Spleen (tissue), 13 donors: ENCODE measurements around the gene PLEKHF1. TPM values are rescaled to one million over a fixed set of nuclear protein-coding genes. Genes with fewer than 3 reads are reported as not detected.

Experiments used
- DNase-seq: peaks from one replicate; pipeline ENCODE4 v3.0.0-alpha.2; 2020
- H3K27ac ChIP-seq, 8 donors: fragments of 200-600 bp; sonication (generic) in 7 of 8; 1 replicate in 4 of 8; 2 replicates in 4 of 8; pipeline versions ENCODE4 v1.5.0 to v1.8.0; 2016 to 2021; ENCODE audit warnings: inconsistent platforms in 4 of 8, mild to moderate bottlenecking in 4 of 8, moderate library complexity in 1 of 8
- H3K27me3 ChIP-seq, 7 donors: fragments of 200-600 bp; sonication (generic) in 6 of 7; replicated peaks in 1 of 7; 1 replicate in 4 of 7; 2 replicates in 3 of 7; pipeline versions ENCODE4 v1.5.0 to v1.8.0; 2016 to 2021; ENCODE audit warnings: inconsistent platforms in 3 of 7, mild to moderate bottlenecking in 1 of 7
- H3K36me3 ChIP-seq, 6 donors: fragments of 200-600 bp; sonication (generic) in 5 of 6; 1 replicate in 4 of 6; 2 replicates in 2 of 6; pipeline versions ENCODE4 v1.5.0 to v1.8.0; 2016 to 2021; ENCODE audit warnings: inconsistent platforms in 2 of 6
- H3K4me1 ChIP-seq, 6 donors: fragments of 200-600 bp; sonication (generic) in 5 of 6; 1 replicate in 3 of 6; 2 replicates in 3 of 6; pipeline versions ENCODE4 v1.5.0 to v1.8.0; 2016 to 2021; ENCODE audit warnings: inconsistent platforms in 3 of 6
- H3K4me3 ChIP-seq, 8 donors: fragments of 200-600 bp; sonication (generic) in 7 of 8; 1 replicate in 4 of 8; 2 replicates in 4 of 8; pipeline versions ENCODE4 v1.5.0 to v1.8.0; 2016 to 2021; ENCODE audit warnings: inconsistent platforms in 4 of 8, mild to moderate bottlenecking in 4 of 8, moderate library complexity in 2 of 8
- H3K9me3 ChIP-seq, 8 donors: fragments of 200-600 bp; sonication (generic) in 7 of 8; 1 replicate in 4 of 8; 2 replicates in 4 of 8; pipeline versions ENCODE4 v1.5.0 to v1.8.0; 2016 to 2021; ENCODE audit warnings: inconsistent platforms in 4 of 8
- POLR2A ChIP-seq, 3 donors: fragments of 450-650 bp; IDR thresholded peaks; one replicate each; pipeline ENCODE4 v1.5.1; 2017; ENCODE audit warnings: antibody characterized with exemption in 3 of 3, mild to moderate bottlenecking in 1 of 3
- POLR2AphosphoS5 ChIP-seq, 3 donors: sonication (generic); formaldehyde crosslinking; IDR thresholded peaks; one replicate each; pipeline ENCODE4 v1.5.1; 2017; ENCODE audit warnings: antibody characterized with exemption in 3 of 3
- WGBS, 5 donors: extraction: QIAGEN DNeasy Blood & Tissue Kit in 3 of 5; methylation state at CpG; one replicate each; pipeline versions ENCODE4 v1.1.5 to v1.1.7; 2013 to 2018; 5-methylcytosine and 5-hydroxymethylcytosine counted together
- intact Hi-C: fragments of 100-400 bp; cut with DNase I; formaldehyde crosslinking; loops from one replicate; pipeline ENCODE4 v1.15.0; 2023; ENCODE audit warnings: low total_unique reads
- long read RNA-seq, 2 donors: transcript quantifications; one replicate each; lab custom pipeline, GENCODE V29; 2026
- polyA plus RNA-seq, 3 donors: library from polyadenylated mRNA; stranded (reverse); fragments of 200-250 nt; gene quantifications; one replicate each; pipeline ENCODE4 v1.2.1, GENCODE V29; 2013
- total RNA-seq, 7 donors: library from RNA; depleted of rRNA in 3 of 7; stranded (reverse); fragments of >200 nt in 3 of 7; fragmentation: NEBNext Ultra II Directional in 4 of 7; extraction: Animal tissue kit (Norgen Biotek cat#: 25700) in 4 of 7; gene quantifications; one replicate each; pipeline versions ENCODE4 v1.1.0 to v1.2.1, GENCODE V29; 2016 to 2021
- TF ChIP-seq, protein P1 (sequence below), 11 experiments: fragments of 200-600 bp in 7 of 11; fragments of 450-650 bp in 4 of 11; sonication (generic) in 4 of 11; IDR thresholded peaks in 8 of 11; conservative IDR thresholded peaks in 3 of 11; 1 replicate in 7 of 11; 2 replicates in 4 of 11; pipeline versions ENCODE4 v1.4.0 to v1.8.0; 2016 to 2021; ENCODE audit warnings: antibody characterized with exemption in 11 of 11, inconsistent platforms in 4 of 11, mild to moderate bottlenecking in 1 of 11
- donor health status: healthy with polysubstance abuse.
- donor health status: DM: no; HTN: no; CAD: no; lungs with moderate emphysema.
- donor health status: DM: no; HTN: no; CAD: no.
- donor health status: Bipolar disorder and iron deficiency.
- donor health status: healthy.
- donor health status: DM: no; HTN: no; CAD: no.
- donor health status: DM: yes; HTN: yes; CAD: no.

PLEKHF1 gene, protein sequence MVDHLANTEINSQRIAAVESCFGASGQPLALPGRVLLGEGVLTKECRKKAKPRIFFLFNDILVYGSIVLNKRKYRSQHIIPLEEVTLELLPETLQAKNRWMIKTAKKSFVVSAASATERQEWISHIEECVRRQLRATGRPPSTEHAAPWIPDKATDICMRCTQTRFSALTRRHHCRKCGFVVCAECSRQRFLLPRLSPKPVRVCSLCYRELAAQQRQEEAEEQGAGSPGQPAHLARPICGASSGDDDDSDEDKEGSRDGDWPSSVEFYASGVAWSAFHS
- 10 to 100 TPM; 12.4 to 28.0 (median 18.5) TPM for total RNA-seq
- polyA plus RNA-seq: 10 to 100 TPM in 2 of 3 donors, 1 to 10 TPM in 1; 9.7 to 18.6 (median 10.7) TPM
- long read RNA-seq, donor 1, partial matches to known transcripts: 0 of 2 reads
- long read RNA-seq, donor 1, other reads (novel, unspliced or antisense): 0 of 2 reads
- long read RNA-seq, donor 2, transcript PLEKHF1-201 (2 exons, 2,084 nt): major isoform, 6 of 6 reads
- long read RNA-seq, donor 2, partial matches to known transcripts: 0 of 6 reads
- long read RNA-seq, donor 2, other reads (novel, unspliced or antisense): 0 of 6 reads

DNA sequence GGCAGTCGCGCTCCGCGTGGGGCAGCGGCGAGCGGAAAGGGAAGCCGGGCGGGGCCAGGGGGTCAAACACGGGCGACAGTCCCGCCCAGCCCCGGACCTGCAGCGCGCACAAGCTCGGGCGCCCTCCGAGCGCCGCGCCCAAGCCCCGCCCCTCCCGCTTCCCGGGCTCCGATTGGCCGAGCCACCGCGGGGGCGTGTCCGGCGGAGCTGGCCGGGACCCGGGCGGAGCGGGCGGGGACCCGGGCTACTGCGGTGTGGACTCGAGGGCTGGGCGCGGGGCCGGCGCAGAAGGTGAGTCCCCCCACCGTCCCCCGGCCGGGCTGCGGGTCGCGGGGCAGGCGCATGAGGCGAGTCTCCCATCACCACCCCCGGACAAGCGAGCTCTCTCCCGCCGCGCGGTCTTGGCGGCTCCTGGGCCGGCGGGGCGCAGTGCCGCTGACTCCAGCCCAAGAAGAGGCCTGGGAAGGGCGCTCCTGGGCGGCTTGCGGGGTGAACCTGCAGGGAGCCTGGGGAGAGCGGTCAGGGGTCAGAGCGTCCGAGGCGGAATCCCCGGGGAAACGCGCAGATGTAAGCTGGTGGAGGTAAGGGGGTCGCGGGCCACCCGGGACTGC lies at the start of gene PLEKHF1:
TSS of gene PLEKHF1 (plus strand) at position 247 of the 611 bp plus-strand sequence. CDS start 8,379 bp downstream, outside the sequence.
- Histone ChIP-seq H3K36me3 (peaks cover 0 to 6% (median 0%) of the 10 kb centered on the region in 6 donors), H3K4me1 (peaks cover 38 to 83% (median 69%) of the 10 kb centered on the region in 6 donors), H3K9me3 (no peaks in the 10 kb centered on the region), H3K27me3 (no peaks in the 10 kb centered on the region), H3K27ac (peak within 1 kb of the TSS; percentile 52 to 93 (median 84)), H3K4me3 (peak within 1 kb of the TSS; percentile 76 to 98 (median 84))
- intact Hi-C loops: loop anchor here (10.0 kb wide), 2 partner anchors 49 to 51 kb away; partner anchors contain the start of gene C19orf12
- peak; percentile 97 for DNase-seq
- 1 to 2% (median 1%) methylated on average over 54 to 75 of the region's 75 CpGs; no CpG with 5 or more reads in 1 of the 5 donors for WGBS, 5 donors
- TF ChIP-seq POLR2A (IDR thresholded peaks at IDR 0.05): no peak
- TF ChIP-seq POLR2AphosphoS5 (IDR thresholded peaks at IDR 0.05): peak; percentile 74 to 80 (median 80)

DNA sequence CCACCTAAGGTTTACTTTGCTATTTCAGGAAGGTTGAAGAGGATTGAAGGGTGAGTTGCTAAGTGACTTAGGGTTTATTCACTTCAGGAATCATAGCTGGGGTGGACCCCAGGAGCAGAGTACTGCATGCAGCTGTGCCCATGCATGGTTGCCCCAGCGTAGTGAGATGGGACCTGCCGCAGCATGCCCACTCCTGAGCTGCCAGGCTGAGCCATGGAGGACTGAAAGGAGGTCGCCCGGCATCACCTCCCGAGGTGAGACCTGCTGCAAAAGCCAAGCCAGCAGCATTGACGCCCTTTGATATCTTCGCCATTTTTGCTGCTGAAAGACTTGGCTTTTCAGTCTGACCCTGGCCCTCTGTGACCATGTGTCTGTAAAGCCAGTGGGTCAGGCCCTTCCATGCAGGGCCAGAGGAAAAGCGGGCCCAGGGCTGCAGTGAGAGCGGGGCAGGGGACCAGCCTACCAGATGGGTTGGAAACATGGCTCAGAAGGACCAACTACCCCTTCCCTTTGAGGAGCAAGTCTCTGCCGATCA lies 49.3 kb upstream of the PLEKHF1 start:
- TF ChIP-seq POLR2A (IDR thresholded peaks at IDR 0.05) (no peak), POLR2AphosphoS5 (IDR thresholded peaks at IDR 0.05) (peak in 1 of 3 donors; percentile 25)
- 90 to 98% (median 95%) methylated on average over 4 to 10 of the region's 10 CpGs for WGBS, 5 donors
- Histone ChIP-seq H3K36me3 (peaks cover 11 to 64% (median 60%) of the 10 kb centered on the region in 6 donors), H3K9me3 (no peaks in the 10 kb centered on the region), H3K27ac (no peak overlapping the region), H3K27me3 (no peaks in the 10 kb centered on the region), H3K4me1 (peaks cover 0 to 15% (median 9%) of the 10 kb centered on the region in 6 donors), H3K4me3 (no peak overlapping the region)
- DNase-seq: peak; percentile 66
- intact Hi-C loops: loop anchor here (10.0 kb wide), 1 partner anchor 49 kb away; the partner anchor contains the start of gene PLEKHF1

DNA sequence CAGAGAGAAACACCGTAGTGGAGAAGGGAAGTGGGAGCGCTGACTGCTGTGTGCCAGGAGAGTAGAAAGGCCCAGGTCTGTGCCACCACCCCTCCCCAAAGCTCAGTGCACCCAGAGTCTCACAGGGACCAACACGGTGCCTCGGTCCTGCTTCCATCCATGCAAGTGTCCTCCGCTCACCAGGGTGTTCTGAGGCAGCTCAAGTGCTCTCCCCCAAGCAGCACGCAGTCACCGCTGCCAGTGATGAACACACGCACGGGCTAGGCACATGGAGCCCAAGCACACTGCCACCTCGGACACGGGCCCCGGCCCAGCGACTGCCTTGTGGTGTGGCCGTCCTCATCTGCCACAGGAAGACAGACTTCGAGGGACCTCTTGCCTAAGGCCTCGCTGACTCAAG lies 48.7 kb upstream of the PLEKHF1 start:
- H3K4me3 ChIP-seq: no peak overlapping the region
- H3K27me3 ChIP-seq: peaks cover 0 to 4% (median 0%) of the 10 kb centered on the region in 7 donors
- H3K9me3 ChIP-seq: no peaks in the 10 kb centered on the region
- H3K4me1 ChIP-seq: peaks cover 0 to 15% (median 11%) of the 10 kb centered on the region in 6 donors
- peak in 1 of 3 donors; percentile 63 for TF ChIP-seq POLR2AphosphoS5 (IDR thresholded peaks at IDR 0.05)
- TF ChIP-seq POLR2A (IDR thresholded peaks at IDR 0.05): no peak
- TF ChIP-seq, protein P1, sequence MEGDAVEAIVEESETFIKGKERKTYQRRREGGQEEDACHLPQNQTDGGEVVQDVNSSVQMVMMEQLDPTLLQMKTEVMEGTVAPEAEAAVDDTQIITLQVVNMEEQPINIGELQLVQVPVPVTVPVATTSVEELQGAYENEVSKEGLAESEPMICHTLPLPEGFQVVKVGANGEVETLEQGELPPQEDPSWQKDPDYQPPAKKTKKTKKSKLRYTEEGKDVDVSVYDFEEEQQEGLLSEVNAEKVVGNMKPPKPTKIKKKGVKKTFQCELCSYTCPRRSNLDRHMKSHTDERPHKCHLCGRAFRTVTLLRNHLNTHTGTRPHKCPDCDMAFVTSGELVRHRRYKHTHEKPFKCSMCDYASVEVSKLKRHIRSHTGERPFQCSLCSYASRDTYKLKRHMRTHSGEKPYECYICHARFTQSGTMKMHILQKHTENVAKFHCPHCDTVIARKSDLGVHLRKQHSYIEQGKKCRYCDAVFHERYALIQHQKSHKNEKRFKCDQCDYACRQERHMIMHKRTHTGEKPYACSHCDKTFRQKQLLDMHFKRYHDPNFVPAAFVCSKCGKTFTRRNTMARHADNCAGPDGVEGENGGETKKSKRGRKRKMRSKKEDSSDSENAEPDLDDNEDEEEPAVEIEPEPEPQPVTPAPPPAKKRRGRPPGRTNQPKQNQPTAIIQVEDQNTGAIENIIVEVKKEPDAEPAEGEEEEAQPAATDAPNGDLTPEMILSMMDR (IDR thresholded peaks at IDR 0.05 in 8 of 11, conservative IDR thresholded peaks at IDR 0.05 in 3 of 11): no peak
- peak; percentile 75 for DNase-seq
- peaks cover 11 to 58% (median 56%) of the 10 kb centered on the region in 6 donors for H3K36me3 ChIP-seq
- 81 to 90% (median 89%) methylated on average over 3 to 16 of the region's 16 CpGs; no CpG with 5 or more reads in 1 of the 5 donors for WGBS, 5 donors
- intact Hi-C loops: loop anchor here (10.0 kb wide), 1 partner anchor 48 kb away; the partner anchor contains the start of gene PLEKHF1
- no peak overlapping the region for H3K27ac ChIP-seq

DNA sequence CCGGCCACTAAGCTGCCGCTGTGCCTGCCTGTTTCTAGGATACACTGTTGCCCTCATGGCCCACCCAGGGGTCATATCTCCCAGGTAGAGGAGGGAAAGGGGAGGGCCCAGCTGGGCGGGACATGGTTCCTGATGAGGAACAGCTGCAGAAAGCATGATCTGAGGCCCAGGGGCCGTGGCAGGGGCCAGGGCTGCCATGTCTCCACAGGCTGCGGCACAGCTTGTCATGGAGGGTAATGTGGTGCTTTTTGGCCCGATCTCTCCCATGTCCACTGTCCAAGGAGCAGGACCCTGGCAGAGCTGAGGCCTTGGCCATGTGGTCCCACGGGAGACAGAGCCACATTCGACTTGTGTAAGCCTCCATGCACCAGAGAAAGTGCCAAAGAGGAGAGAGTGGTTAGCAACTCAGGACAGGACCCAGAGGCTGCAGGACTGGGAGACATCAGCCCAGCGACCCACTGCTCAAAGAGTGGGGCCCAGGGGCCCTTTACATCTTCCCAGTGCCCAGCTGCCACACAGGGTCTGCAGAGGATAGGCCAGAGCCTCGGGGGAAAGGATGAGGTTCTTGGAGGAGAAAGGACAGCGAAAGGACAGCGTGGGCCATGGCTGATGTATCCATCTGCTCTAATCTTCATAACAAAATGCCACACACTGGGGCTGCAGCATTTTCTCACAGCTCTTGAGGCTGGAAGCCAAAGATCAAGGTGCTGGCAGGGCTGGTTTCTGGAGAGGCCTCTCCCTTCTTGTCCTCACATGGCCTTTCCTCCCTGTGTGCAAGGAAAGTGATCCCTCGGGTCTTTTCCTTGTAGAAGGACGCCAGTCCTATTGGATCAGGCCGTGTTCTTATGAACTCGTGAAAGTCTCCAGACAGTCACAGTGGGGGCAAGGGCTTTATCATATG lies 47.6 kb upstream of the PLEKHF1 start:
- Histone ChIP-seq H3K9me3 (no peaks in the 10 kb centered on the region), H3K27me3 (peaks cover 0 to 14% (median 0%) of the 10 kb centered on the region in 7 donors), H3K36me3 (peaks cover 5 to 48% (median 45%) of the 10 kb centered on the region in 6 donors), H3K4me1 (peaks cover 0 to 25% (median 21%) of the 10 kb centered on the region in 6 donors), H3K4me3 (no peak overlapping the region), H3K27ac (no peak overlapping the region)
- TF ChIP-seq POLR2A (IDR thresholded peaks at IDR 0.05) (no peak), POLR2AphosphoS5 (IDR thresholded peaks at IDR 0.05) (peak in 2 of 3 donors; percentile 28 to 43)
- TF ChIP-seq, protein P1 (IDR thresholded peaks at IDR 0.05 in 8 of 11, conservative IDR thresholded peaks at IDR 0.05 in 3 of 11): no peak
- intact Hi-C loops: loop anchor here (10.0 kb wide), 1 partner anchor 47 kb away; the partner anchor contains the start of gene PLEKHF1
- 87 to 90% (median 89%) methylated on average over 13 to 16 of the region's 16 CpGs for WGBS, 5 donors
- peak; percentile 64 for DNase-seq
